Sigmoid colon (tissue), 4 donors: ENCODE data around the gene FBXL7.

Experiments
- CTCF ChIP-seq, 4 experiments: fragments of 450-650 bp in 3 of 4; fragments of 200-600 bp in 1 of 4; IDR thresholded peaks; one replicate each; pipeline ENCODE4 v1.5.1; 2016 to 2019; ENCODE audit warnings: antibody characterized with exemption in 4 of 4, mild to moderate bottlenecking in 3 of 4, moderate library complexity in 2 of 4
- EP300 ChIP-seq, 4 donors: sonication (generic); formaldehyde crosslinking; IDR thresholded peaks; one replicate each; pipeline ENCODE4 v1.6.1; 2017; ENCODE audit warnings: antibody characterized with exemption in 4 of 4
- POLR2A ChIP-seq, 2 donors: fragments of 450-650 bp; IDR thresholded peaks; one replicate each; pipeline ENCODE4 v1.6.1; 2016; ENCODE audit warnings: antibody characterized with exemption in 2 of 2, mild to moderate bottlenecking in 2 of 2, moderate library complexity in 2 of 2
- POLR2AphosphoS5 ChIP-seq, 4 donors: sonication (generic); formaldehyde crosslinking; IDR thresholded peaks; one replicate each; pipeline ENCODE4 v1.6.1; 2017; ENCODE audit warnings: antibody characterized with exemption in 4 of 4

GRCh38 chr5:15575666-15576065 lies 75.7 kb downstream of the FBXL7 start:
- TF ChIP-seq CTCF (IDR thresholded peaks at IDR 0.05) (no peak), POLR2A (IDR thresholded peaks at IDR 0.05) (no peak), EP300 (IDR thresholded peaks at IDR 0.05) (peak in 1 of 4 donors; percentile 11), POLR2AphosphoS5 (IDR thresholded peaks at IDR 0.05) (peak in 2 of 4 donors; percentile 55 to 72)
